Bronchial epithelial cell (primary cell): ENCODE data around the gene MRM1. TPM values are rescaled to one million over a fixed set of nuclear protein-coding genes. Genes with fewer than 3 reads are reported as not detected.
A peak's percentile ranks its signal among the peaks of the same experiment; 100 is the strongest.

ENCODE experiments used
- DNase-seq: peaks from one replicate; pipeline ENCODE4 v3.0.0-alpha.2; 2010; ENCODE audit warnings: low read depth
- FAIRE-seq: peaks from 2 replicates; lab custom pipeline; 2011; peaks lifted over from hg19 to GRCh38; lab: Jason Lieb, UNC
- H3K27me3 ChIP-seq: 2 replicates; pipeline ENCODE4 v1.5.1; 2011; ENCODE audit warnings: low read length; ENCODE audit not compliant: control insufficient read depth, insufficient read depth
- H3K36me3 ChIP-seq: 2 replicates; pipeline ENCODE4 v1.5.1; 2011; ENCODE audit warnings: low read length; ENCODE audit not compliant: control insufficient read depth, insufficient read depth
- H3K4me3 ChIP-seq: 2 replicates; pipeline ENCODE4 v1.5.1; 2011; ENCODE audit warnings: mild to moderate bottlenecking, low read depth, low read length, control low read depth
- CTCF ChIP-seq: IDR thresholded peaks from 2 replicates; pipeline ENCODE4 v1.5.1; 2011; ENCODE audit warnings: mild to moderate bottlenecking, moderate library complexity, low read length, control low read depth, inconsistent platforms; ENCODE audit not compliant: insufficient read depth, severe bottlenecking
- total RNA-seq: library from RNA; depleted of rRNA; stranded (reverse); fragments of >200 nt; gene quantifications from 2 replicates; pipeline ENCODE4 v1.2.1, GENCODE V29; 2014

The MRM1 gene
- total RNA-seq = 3.2 and 6.1 TPM in 2 replicates

- Histone ChIP-seq H3K36me3 (no peaks in the 10 kb centered on the region), H3K27me3 (no peaks in the 10 kb centered on the region), H3K4me3 (peak within 1 kb of the TSS; percentile 81)
- DNase-seq (peak; percentile 78), FAIRE-seq (no peak)
- peak; percentile 22 for TF ChIP-seq CTCF
Measured at GRCh38 chr17:36601303-36602029, at the start of gene MRM1. Gene MRM1 (plus strand): TSS chr17:36601583. CDS start chr17:36601811, 228 bp downstream.

GRCh38 chr17:36553459-36553858 lies 47.9 kb upstream of the MRM1 start:
- Histone ChIP-seq H3K4me3 (no peak overlapping the region), H3K36me3 (peaks cover 14% of the 10 kb centered on the region), H3K27me3 (no peaks in the 10 kb centered on the region)
- no peak for TF ChIP-seq CTCF
- FAIRE-seq (no peak), DNase-seq (no peak)

- H3K27me3 ChIP-seq = no peaks in the 10 kb centered on the region
- DNase-seq (no peak), FAIRE-seq (no peak)
- no peak for TF ChIP-seq CTCF
- H3K36me3 ChIP-seq = peaks cover 9% of the 10 kb centered on the region
- no peak overlapping the region for H3K4me3 ChIP-seq
Measured at GRCh38 chr17:36566081-36566480, 35.3 kb upstream of the MRM1 start.

GRCh38 chr17:36575028-36575427 lies 26.4 kb upstream of the MRM1 start:
- no peaks in the 10 kb centered on the region for H3K27me3 ChIP-seq
- DNase-seq = no peak
- H3K4me3 ChIP-seq = no peak overlapping the region
- FAIRE-seq = no peak
- no peak for TF ChIP-seq CTCF
- H3K36me3 ChIP-seq = peaks cover 13% of the 10 kb centered on the region

- no peak for TF ChIP-seq CTCF
- no peak for DNase-seq
- peaks cover 14% of the 10 kb centered on the region for H3K36me3 ChIP-seq
Measured at GRCh38 chr17:36576793-36577192, 24.6 kb upstream of the MRM1 start.

GRCh38 chr17:36578671-36579070 lies 22.7 kb upstream of the MRM1 start:
- no peaks in the 10 kb centered on the region for H3K27me3 ChIP-seq
- H3K36me3 ChIP-seq = peaks cover 14% of the 10 kb centered on the region
- FAIRE-seq = no peak
- TF ChIP-seq CTCF = no peak
- no peak overlapping the region for H3K4me3 ChIP-seq
- DNase-seq = no peak

More at GRCh38 chr17:36576793-36577192, 24.6 kb upstream of the MRM1 start:
- Histone ChIP-seq H3K27me3 (no peaks in the 10 kb centered on the region), H3K4me3 (no peak overlapping the region)
- no peak for FAIRE-seq
